Right lobe of liver (tissue), 6 donors: Measurements from ENCODE around the gene ZKSCAN3. TPM values are rescaled to one million over a fixed set of nuclear protein-coding genes. Genes with fewer than 3 reads are reported as not detected.

Experiments used
- ATAC-seq, 4 donors: fragments of 200-7000 bp; cut with Tn5 transposase; one replicate each; pipeline ENCODE4 v1.9.1; 2020; ENCODE audit warnings: mild to moderate bottlenecking in 4 of 4, moderate library complexity in 4 of 4
- DNase-seq, 3 donors: peaks; one replicate each; pipeline ENCODE4 v3.0.0-alpha.2; 2020
- H3K27ac ChIP-seq, 3 donors: fragments of 200-600 bp; one replicate each; pipeline ENCODE4 v1.8.0; 2022
- H3K27me3 ChIP-seq, 2 donors: fragments of 200-600 bp; one replicate each; pipeline ENCODE4 v1.8.0; 2022
- H3K36me3 ChIP-seq, 4 donors: fragments of 200-600 bp; sonication (generic) in 1 of 4; one replicate each; pipeline versions ENCODE4 v1.5.1 to v1.8.0; 2017 to 2022; ENCODE audit warnings: control low read depth in 1 of 4
- H3K4me1 ChIP-seq, 4 donors: fragments of 200-600 bp; sonication (generic) in 1 of 4; one replicate each; pipeline versions ENCODE4 v1.5.1 to v1.8.0; 2017 to 2022; ENCODE audit warnings: control low read depth in 1 of 4
- H3K4me3 ChIP-seq, 3 donors: fragments of 200-600 bp; one replicate each; pipeline ENCODE4 v1.8.0; 2022
- H3K9me3 ChIP-seq, 4 donors: fragments of 200-600 bp; sonication (generic) in 1 of 4; one replicate each; pipeline versions ENCODE4 v1.5.1 to v1.8.0; 2017 to 2022; ENCODE audit warnings: control low read depth in 1 of 4
- CTCF ChIP-seq, 4 donors: fragments of 200-600 bp in 3 of 4; fragments of 450-650 bp in 1 of 4; IDR thresholded peaks; one replicate each; pipeline versions ENCODE4 v1.5.1 to v1.8.0; 2016 to 2022; ENCODE audit warnings: antibody characterized with exemption in 4 of 4, mild to moderate bottlenecking in 2 of 4
- POLR2A ChIP-seq: fragments of 450-650 bp; IDR thresholded peaks from one replicate; pipeline ENCODE4 v1.6.1; 2017; ENCODE audit warnings: antibody characterized with exemption, mild to moderate bottlenecking
- WGBS: methylation state at CpG from one replicate; pipeline ENCODE4 v1.1.6; 2018; ENCODE audit warnings: low coverage, low lambda C conversion rate; ENCODE audit not compliant: insufficient coverage; ENCODE audit errors: missing lambda C conversion rate; 5-methylcytosine and 5-hydroxymethylcytosine counted together
- intact Hi-C, 2 donors: fragments of 100-400 bp; cut with DNase I; formaldehyde crosslinking; loops; one replicate each; pipeline versions ENCODE4 v1.11.2 to v1.14.1; 2022
- total RNA-seq, 6 experiments: library from RNA; depleted of rRNA in 2 of 6; stranded (reverse); fragments of >200 nt in 2 of 6; fragmentation: NEBNext Ultra II Directional in 3 of 6; extraction: Animal tissue kit (Norgen Biotek cat#: 25700) in 3 of 6; gene quantifications; one replicate each; pipeline versions ENCODE4 v1.1.0 to v1.2.4, GENCODE V29; 2016 to 2023
- donor health status: DM: no; HTN: yes; CAD: no.
- donor health status: DM: no; HTN: no; CAD: no.
- donor health status: DM: no; HTN: no; CAD: no.
- donor health status: DM: no; HTN: yes; CAD: no.
- donor health status: DM: no; HTN: yes; CAD: no.

Gene ZKSCAN3
- total RNA-seq, 6 experiments from 2014 or later = 1.3 to 3.8 (median 2.5) TPM

- no peaks in the 10 kb centered on the region for H3K36me3 ChIP-seq
- no peaks in the 10 kb centered on the region for H3K27me3 ChIP-seq
- ATAC-seq (no peak), DNase-seq (no peak)
- TF ChIP-seq POLR2A = no peak
- no peak for TF ChIP-seq CTCF (IDR thresholded peaks at IDR 0.05)
- H3K4me3 ChIP-seq = peak overlapping the region; percentile 50 to 72 (median 61)
- peak overlapping the region; percentile 91 to 99 (median 93) for H3K27ac ChIP-seq
- peaks cover 0 to 5% (median 0%) of the 10 kb centered on the region in 4 donors for H3K4me1 ChIP-seq
- intact Hi-C loops = no loop called here
- no peaks in the 10 kb centered on the region for H3K9me3 ChIP-seq
- WGBS = 39% methylated on average over 11 of the region's 12 CpGs
These were observed 14.6 kb upstream of the ZKSCAN3 start for GRCh38 chr6:28335040-28335563.

GRCh38 chr6:28335564-28336283, 14.0 kb upstream of the ZKSCAN3 start, which contains the start of gene ZSCAN31:
ZSCAN31 (minus strand) TSS chr6:28336148; CDS start chr6:28329683, 6,465 bp downstream.
- Histone ChIP-seq H3K4me3 (peak within 1 kb of the TSS; percentile 50 to 72 (median 61)), H3K9me3 (no peaks in the 10 kb centered on the region), H3K27me3 (no peaks in the 10 kb centered on the region), H3K4me1 (peaks cover 0 to 5% (median 0%) of the 10 kb centered on the region in 4 donors), H3K36me3 (no peaks in the 10 kb centered on the region), H3K27ac (peak within 1 kb of the TSS; percentile 91 to 99 (median 93))
- intact Hi-C loops = no loop called here
- DNase-seq (peak; percentile 94 to 96 (median 96)), ATAC-seq (peak; percentile 94 to 96 (median 95))
- under 1% methylated on average over 22 of the region's 35 CpGs for WGBS
- TF ChIP-seq POLR2A (peak; percentile 98), CTCF (IDR thresholded peaks at IDR 0.05) (no peak)

- ATAC-seq (peak; percentile 20 to 30 (median 26)), DNase-seq (no peak)
- Histone ChIP-seq H3K9me3 (no peaks in the 10 kb centered on the region), H3K27me3 (no peaks in the 10 kb centered on the region), H3K4me1 (peaks cover 0 to 5% (median 0%) of the 10 kb centered on the region in 4 donors), H3K4me3 (peak overlapping the region; percentile 50 to 72 (median 61)), H3K27ac (peak overlapping the region; percentile 91 to 99 (median 93)), H3K36me3 (no peaks in the 10 kb centered on the region)
- intact Hi-C loops = no loop called here
- TF ChIP-seq POLR2A = no peak
- no peak for TF ChIP-seq CTCF (IDR thresholded peaks at IDR 0.05)
- WGBS = 12% methylated on average over 24 of the region's 24 CpGs
These were observed 13.2 kb upstream of the ZKSCAN3 start for GRCh38 chr6:28336284-28337120.

- intact Hi-C loops = no loop called here
- TF ChIP-seq CTCF (IDR thresholded peaks at IDR 0.05) (no peak), POLR2A (no peak)
- ATAC-seq (no peak), DNase-seq (no peak)
- no peaks in the 10 kb centered on the region for H3K27me3 ChIP-seq
- H3K4me1 ChIP-seq = peaks cover 0 to 5% (median 0%) of the 10 kb centered on the region in 4 donors
- H3K4me3 ChIP-seq = no peak overlapping the region
- no peak overlapping the region for H3K27ac ChIP-seq
- H3K36me3 ChIP-seq = no peaks in the 10 kb centered on the region
- no peaks in the 10 kb centered on the region for H3K9me3 ChIP-seq
These were observed 12.6 kb upstream of the ZKSCAN3 start for GRCh38 chr6:28337121-28337520.
